ENCODE results near the gene PCCA.

GRCh38 chr13:100513987-100514670 is 425.2 kb downstream of the PCCA start:
- TF ChIP-seq SOX13 (IDR thresholded peaks at IDR 0.05) (no peak), SOX13 (CRISPR knock-in tag; conservative IDR thresholded peaks at IDR 0.05 in 1 of 2, IDR thresholded peaks at IDR 0.05 in 1 of 2) (no peak), FOXO4 (CRISPR knock-in tag; conservative IDR thresholded peaks at IDR 0.05) (no peak), NFYC (CRISPR knock-in tag; IDR thresholded peaks at IDR 0.05) (no peak), ZNF274 (CRISPR knock-in tag; IDR thresholded peaks at IDR 0.05) (no peak), SP4 (CRISPR knock-in tag; IDR thresholded peaks at IDR 0.05) (no peak), ZNF776 (CRISPR knock-in tag; IDR thresholded peaks at IDR 0.05) (no peak), ZNF124 (CRISPR knock-in tag; IDR thresholded peaks at IDR 0.05) (no peak), CTCF (CRISPR knock-in tag; IDR thresholded peaks at IDR 0.05) (no peak), TP53 (CRISPR knock-in tag; conservative IDR thresholded peaks at IDR 0.05) (no peak), TAF1 (CRISPR knock-in tag; IDR thresholded peaks at IDR 0.05) (no peak)
